GM21447 (cell line): ENCODE measurements around the gene TRIM28.

Experiments used
- ATAC-seq: cut with Tn5 transposase; IDR thresholded peaks from one replicate; pipeline ENCODE4 v1.9.1; 2021; ENCODE audit not compliant: unreplicated experiment

The TRIM28 gene

DNA sequence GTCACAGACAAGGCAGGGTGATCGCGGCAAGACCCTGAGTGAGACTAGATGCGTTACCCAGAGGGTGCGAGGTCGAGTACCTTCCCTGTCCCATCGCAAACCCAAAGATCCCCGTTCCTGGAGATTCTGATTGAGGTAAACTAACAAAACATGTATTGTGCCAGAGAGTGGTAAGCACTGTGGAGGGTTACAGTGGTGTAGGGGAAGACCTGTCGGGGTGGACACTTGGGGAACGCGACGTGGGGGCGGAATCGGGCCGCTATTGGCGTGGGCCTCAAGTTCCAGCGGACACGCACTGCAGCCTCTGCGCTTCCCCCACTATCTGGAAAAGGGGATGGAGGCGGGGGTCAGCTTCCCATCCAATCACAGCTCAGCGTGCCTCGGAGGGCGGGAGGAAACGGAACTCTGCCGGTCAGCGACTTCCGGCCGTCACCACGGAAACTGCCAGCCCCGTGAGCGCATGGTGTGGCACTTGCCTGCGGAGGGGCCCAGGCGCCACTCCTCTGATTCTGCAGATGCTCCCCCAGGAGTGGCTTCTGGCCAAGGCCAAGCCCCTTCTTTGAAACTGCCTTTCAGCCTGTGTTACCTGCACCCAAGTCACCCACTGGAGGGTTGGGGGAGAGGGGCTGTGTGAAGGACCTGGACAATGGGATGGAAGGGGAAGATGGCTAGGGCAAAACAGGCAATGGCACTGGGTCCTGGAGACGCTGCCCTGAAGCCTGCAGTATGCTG, 15.6 kb downstream of the TRIM28 start:
- ATAC-seq, result peak; percentile 33

DNA sequence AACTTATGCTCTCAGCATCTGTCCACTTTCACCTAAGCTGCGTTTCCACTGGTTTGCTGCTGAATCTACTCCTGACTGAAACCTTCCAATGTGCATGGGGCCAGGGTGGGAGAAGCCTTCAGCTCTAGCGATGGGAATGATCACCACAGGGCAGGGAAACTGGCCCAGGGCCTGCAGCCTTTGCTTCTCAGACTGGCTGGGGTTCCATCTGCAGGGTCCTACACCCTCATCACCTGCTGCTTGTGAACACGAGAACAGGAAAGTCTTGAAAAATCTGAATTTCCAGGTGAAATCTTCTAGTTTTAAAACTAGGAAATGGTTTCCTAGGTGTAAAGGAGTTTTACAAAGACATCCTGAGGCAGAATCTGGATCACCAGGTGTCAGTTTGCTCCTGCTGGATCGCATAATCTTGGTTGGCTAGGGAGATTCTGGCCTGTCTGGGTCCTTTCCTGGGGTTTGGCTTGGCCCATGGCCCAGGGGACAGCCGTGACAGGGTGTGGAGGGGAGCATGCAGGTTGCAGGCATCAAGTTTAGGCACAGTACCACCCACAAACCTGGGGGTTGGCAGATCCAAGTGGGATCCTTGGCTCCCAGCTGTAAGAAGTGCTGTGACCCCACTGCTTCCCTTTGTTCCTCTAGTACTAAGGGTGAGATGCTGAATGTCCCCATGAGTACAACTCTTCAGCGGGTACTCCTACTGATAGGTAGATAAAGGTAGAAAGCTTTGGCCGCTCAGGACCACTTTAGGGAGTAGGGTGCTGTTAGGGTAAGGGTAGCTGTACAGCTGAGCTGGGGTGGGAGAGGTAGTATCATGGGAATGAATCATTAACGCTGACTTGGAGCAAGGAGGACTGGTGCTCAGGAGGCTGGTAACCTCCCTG, 16.4 kb downstream of the TRIM28 start:
- ATAC-seq, result no peak

DNA sequence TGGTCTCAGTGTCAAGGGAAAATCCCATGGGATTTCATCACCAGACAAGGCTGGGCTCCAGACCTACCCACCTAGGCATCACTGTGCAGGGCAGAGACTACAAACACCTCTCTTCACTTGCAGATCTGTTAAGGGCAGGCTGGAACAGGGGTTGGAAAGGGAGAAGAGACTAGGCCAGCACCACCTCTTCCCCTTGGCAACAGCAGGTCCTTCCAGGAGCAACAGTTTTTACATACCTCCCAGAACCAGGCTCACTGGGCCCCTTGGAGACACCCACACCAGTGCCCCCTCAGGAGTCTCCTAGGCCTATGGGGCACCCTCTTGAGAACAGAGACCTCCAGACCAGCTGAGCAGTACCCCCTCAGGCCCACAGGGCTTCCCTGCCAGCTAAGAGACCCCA, 17.1 kb downstream of the TRIM28 start:
- no peak for ATAC-seq

DNA sequence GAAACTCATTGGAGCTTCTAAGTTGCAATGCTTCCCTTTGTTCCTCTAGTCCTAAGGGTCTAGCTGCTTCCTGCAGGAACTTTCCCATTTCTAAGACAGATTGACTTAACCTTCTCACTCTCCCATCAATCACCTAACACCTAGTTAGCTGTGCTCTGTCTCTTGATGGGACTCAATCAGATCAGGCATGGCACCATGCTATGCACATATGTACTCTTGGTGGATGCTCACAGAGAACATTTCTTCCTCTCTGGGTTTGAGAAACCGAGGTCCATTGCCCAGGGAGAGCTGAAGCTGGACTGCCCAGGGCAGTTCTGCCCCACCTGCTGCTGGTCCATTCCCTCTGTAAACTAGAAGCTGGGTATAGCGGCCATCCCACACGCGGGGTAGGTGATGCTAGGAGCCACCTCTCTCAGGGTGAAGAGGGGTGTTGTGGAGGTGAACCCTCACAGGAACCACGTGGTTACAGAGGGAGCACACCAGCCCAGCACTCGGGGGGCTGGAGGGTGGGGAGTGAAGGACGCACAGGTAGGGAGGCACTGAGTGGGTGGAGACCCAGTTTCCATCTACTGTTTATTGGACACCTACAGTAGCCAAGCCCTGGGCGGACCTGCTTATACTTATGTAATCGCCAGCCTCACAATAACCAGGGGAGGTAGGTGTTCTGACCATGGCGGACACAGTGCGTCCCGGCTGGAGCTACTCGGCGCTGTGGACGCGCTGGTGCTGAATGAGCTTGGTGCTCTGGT, 17.7 kb downstream of the TRIM28 start:
- no peak for ATAC-seq

DNA sequence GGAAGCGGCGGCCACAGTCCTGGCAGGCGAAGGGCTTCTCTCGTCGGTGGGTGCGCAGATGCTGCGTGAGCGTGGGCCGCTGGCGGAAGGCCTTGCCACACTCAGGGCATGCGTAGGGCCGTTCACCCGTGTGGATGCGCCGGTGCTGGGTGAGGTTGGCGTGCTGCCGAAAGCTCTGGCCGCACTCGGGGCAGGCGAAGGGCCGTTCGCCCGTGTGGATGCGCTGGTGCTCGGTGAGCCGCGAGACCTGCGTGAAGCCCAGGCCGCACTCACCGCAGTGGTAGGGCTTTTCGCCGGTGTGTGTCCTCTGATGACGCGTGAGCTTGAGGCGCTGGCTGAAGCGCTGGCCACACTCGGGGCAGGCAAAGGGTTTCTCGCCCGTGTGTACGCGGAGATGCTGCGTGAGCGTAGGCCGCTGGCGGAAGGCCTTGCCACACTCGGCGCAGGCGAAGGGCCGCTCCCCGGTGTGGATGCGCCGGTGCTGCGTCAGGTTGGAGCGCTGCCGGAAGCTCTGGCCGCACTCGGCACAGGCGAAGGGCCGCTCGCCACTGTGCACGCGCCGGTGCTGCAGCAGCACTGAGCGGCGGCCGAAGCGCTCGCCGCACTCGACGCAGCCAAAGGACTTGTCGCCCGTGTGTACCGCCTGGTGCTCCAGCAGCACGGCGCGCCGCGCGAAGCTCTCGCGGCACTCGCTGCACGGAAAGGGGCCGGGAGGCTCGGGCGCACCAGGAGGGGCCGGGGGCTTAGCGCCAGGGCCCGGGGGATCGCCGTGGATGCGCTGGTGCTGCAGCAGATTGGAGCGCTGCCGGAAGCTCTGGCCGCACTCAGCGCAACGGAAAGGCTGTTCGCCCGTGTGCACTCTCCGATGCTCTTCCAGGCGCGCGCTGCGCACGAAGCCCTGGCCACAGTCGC, 18.5 kb downstream of the TRIM28 start:
- ATAC-seq, result no peak

DNA sequence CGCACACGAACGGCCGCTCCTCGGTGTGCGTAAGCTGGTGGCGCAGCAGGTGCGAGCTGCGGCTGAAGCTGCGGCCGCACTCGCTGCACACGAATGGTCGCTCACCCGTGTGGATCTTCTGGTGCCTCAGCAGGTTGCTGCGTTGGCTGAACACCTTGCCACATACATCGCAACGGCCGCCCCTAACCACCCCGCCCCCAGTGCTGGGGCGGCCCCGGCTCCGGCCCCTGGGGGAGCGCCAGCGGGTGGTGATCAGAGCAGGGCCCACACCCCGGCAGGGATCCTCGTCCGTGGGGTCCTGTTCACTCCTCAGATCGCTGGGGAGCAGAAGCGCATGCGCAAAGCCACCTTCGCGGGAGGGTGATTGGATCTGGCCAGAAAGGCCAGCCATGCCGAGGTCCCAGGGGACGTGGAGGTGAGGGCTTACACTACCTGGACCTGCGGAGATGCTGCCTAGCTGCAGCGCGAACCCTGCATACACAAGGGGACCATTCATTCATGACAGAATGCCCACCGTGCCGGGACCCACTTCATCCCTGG, 19.2 kb downstream of the TRIM28 start:
- ATAC-seq, result no peak

DNA sequence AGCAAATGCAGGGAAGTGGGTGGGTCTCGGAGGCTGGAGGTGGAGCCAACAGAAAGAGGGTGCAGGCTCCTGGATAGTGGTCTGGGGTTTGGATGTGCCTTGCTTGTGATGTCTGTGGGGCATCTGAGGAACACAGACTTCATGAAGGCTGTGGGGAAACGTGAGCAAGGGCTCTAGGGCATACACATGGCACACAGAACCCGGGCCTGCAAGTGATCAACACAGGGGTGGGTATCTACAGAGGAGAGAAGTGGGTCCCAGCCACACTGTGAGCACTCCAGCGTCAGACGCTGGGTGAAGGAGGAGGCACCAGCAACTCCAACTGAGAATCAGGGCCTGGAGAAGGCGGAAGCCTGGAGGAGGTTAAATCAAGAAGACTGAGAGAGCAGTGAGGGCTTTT, 20.0 kb downstream of the TRIM28 start:
- ATAC-seq, result no peak

DNA sequence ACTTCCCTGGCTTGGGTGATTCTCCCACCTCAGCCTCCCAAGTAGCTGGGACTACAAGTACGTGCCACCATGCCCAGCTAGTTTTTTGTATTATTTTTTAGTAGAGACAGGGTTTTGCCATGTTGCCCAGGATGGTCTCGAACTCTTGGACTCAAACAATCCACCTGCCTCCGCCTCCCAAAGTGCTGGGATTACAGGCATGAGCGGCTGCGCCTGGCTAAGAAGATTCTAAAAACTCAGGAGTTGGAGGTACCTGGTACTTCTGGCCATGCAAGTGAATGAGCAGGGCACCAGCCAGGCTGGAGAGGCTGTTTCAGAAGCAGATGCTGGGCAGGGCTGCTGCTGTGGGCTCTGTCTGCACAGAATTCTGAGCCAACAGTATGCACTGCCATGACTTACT, 23.1 kb downstream of the TRIM28 start:
- ATAC-seq, result no peak

DNA sequence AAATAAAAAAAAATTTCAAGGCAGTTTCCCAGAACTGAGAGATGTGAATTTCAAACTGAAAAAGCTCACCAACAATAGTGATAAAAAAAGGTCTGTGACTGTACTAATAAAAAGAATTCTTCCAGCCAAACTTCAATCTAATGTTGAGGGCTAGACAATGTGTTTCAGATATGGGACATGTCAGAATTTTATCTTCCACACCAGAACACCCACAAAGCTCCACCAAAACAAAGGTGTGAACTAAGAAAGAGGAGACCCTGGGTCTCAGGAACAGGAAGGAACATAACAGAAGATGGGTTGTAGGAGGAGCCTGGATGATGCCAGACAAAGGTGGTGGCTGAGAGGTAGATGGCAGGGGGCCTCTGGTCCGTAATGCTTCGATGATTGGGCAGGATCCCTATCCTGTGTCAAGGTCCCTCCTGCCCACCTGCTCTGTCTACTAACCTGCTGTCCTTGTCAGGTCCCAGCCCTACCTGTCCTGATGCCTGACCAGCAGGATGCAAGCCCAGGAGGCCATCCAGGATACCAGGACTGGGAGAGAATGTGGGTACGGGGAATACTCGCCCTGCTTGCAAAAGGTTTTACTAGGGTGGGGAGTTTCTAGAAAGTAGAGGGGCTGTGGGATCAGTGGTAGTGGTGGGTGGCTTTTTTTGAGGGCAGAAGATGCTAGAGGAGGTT, 24.7 kb downstream of the TRIM28 start:
- ATAC-seq, result no peak

DNA sequence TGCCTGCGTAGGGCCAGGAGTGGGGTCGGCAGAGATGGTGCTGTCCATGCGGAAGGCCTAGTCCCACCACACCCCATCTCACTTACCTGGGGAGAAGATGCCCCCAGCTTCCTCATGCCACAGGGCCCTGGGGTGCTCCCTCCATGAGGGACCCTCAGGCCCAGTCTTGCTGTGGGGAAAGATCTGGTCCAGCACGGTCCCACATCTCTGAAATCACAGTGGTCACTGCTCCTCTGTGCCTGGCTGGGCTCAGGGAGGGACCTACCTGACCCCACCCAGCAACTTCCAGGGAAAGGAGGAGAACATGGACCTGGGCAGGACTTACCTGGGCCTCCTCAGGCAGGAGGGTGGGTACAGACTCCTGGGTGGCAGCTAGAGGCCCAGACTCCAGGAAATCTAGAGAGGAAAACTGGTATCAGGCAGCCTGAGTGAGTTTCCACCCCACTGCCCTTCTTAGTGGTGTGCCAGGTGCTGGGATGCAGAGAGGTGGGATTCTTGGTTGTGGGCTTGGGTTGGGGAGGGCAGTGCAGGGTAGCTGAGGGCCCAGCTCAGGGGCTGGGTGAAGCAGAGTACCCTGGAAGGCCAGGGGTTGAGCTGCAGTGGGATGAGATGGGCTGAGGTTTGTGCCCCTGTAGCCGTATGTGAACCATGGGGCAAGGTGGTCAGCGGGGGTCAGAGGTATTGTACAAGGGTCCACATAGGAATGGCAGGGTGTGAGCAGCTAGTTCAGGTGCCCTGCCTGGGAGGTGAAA, 25.5 kb downstream of the TRIM28 start:
- ATAC-seq, result no peak

DNA sequence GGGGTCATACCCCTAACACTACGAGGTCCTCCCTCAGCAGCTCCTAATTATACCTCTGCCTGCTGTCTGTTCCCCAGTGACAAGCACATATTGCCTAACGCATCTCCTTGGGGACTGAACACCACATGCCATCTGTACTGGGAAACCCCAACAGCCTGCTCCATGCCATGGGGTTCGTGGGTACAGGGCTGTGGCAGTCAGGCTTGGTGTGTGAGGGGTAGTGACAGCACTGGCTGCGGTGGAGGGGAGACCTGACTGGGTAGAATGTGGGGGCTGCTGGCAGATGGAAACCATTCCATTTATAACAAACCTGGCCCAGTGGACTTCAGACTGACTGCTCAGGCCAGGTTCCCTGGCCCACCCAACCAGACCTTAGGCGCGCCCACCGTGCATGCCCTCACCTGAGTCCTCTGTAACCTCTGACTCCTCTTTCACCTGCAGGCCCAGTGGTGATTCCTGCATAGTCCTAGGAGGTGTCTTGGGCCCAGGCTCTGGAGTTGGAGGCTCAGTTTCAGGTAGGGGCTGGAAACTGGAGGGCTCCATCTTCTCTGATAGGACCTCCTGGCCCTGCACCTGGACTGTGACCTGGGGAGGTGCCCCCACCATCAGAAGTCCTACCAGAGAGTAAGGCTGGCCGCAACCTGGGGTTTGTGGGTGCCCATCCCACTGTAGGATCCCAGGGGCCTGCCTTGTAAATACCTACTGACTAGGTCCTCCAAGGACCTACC, 26.2 kb downstream of the TRIM28 start:
- no peak for ATAC-seq

DNA sequence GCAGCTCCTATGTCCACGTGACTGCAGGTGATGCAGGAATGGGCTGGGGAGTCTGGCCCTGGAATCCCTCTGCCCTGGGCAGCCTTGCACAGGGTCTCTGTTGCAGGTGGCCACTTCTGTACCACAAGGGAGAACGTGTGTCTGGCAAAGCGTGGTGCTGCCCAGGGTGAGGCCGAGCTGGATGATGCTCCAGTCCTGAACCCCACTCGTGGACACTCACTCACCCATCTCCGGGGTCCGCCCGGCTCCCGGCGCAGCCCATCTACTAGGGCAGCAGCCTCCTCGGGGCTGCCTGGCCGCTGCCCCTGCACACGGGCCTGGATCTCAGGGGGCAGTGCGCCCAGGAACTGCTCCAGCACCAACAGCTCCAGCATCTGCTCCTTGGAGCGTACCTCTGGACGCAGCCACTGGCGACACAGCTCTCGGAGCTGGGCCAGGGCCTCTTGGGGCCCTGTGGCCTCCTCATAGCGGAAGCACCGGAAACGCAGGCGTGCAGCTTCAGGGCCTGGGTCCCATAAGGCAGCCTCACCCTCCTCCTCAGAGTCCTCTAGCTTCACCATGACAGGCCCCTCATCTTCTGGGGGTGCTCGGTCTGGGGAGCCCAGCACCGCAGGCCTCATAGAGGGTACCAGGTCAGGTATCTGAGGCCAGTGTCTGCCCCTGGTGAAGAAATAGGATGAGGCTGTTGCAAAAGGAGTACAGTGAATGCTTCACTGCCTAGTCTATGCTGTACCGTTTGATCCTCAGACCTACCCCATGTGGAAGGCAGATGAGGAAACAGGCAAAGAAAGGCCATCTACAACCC, 27.1 kb downstream of the TRIM28 start:
- ATAC-seq, result no peak

DNA sequence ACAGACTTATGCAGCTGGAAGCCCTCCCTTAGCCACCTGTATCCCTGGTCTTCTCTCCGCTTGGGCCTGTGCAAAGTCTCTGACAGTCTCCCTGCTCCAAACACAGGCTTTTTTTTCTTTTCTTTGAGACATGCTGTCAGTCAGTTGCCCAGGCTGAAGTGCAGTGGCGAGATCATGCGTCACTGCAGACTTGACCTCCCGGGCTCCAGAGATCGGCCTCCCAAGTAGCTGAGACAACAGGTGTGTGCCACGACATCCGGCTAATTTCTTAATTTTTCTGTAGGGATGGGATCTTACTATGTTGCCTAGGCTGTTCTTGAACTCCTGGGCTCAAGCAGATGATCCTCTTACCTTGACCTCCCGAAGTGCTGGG, 27.7 kb downstream of the TRIM28 start:
- ATAC-seq, result no peak

DNA sequence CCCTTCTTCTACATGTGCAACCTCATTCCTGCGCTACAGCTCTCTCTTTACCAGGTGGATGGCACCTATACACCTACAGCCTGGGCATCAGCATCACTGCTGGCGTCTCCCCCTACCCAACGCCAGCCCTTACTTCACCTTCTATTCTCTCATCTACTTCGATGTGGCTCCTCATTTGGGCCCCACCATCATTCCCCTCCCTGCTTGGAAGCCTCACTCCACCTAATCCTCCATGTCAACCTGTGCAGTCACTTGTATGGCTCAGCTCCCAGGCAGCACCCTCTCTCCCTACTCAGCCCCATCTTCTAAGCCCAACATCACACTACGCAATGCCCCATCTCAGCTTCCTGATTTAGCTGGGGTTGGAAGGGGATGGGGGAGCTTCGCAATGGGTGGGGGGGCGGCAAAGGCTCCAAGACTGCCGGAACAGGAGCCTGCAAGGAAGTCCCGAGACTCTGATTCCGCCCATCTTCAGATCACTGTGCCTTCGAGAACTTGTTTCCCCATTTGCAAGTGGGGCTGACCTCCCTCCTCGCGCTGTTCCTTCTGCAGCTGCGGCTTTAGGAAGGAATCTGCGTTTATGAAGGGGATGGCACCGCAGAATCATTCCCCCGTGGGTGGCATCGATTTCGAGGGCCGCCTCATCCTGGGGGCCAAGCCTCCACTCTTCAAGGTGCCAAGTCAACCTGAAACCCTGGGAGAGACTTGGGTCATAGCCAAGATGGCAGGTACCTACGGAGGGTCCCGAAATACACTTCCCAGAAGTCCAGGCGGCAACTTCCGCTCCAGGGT, 28.4 kb downstream of the TRIM28 start:
- no peak for ATAC-seq

DNA sequence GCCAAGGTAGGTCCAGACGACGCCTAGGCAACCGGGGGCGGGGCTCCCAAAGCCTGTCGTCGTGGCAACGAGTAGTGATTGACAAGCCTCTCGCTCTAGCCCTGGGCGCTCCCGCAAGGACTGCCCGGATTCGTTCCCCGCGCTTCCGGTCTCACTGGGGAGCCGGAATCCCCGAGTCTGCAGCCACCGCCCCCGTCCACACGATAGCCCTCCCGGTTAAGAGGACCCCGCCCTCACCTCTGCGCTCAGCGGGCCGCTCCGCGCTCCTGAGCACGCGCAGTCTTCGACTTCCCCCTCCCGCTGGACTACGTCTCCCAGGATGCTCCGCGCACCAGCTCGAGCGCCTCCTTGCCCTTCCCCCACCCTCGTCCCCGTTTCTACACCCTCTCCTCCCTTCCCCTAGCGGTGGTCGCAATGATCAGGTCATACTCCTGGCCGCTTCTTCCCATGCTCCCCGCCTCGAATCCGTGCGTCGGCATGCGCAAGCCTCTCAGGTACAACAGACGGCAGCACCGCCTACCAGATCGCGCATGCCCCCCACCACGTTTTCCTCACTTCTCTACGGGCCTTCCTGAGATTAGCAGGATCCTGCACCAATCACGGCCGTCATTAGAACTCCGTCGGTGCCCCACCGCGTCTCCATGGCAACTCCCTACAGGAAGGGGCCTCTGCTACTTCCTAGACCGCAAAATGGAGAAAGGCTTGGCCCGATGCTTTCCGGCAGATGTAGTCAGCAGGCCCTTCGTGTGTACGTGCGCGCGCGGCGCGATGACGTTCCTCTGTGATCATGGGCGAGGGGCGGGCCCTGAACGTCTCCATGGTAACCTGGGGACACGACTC, 29.2 kb downstream of the TRIM28 start, which contains the start of gene MZF1:
Gene MZF1, minus strand, starts transcription at position 518 of the 840 bp plus-strand sequence. CDS start 1,946 bp downstream, outside the sequence.
- ATAC-seq, result peak; percentile 56

DNA sequence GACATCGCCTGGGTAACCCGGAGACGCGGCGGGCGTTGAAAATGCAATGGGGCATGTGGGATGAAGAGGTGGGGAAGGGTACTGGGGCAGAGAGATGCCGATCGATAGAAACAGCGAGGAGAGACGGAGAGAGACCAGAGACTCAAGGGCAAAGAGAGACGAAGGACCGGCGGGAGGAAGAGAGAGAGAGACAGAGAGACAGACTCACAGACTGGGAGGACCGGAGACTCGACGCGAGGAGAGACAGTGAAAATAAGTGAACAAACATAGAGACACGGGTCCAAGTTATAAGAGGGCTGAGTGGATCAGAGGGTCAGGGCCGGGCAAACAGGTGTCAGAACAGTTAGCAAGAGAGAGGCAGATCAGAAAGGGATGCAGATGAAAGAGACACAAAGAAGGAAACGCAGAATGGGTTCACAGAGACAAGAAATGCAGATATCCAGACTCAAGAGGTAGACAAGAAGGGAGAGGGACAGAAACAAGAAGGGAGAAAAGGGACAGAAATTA, 29.8 kb downstream of the TRIM28 start:
- no peak for ATAC-seq
